ENCODE measurements around the gene PANK1.

Gene PANK1

DNA sequence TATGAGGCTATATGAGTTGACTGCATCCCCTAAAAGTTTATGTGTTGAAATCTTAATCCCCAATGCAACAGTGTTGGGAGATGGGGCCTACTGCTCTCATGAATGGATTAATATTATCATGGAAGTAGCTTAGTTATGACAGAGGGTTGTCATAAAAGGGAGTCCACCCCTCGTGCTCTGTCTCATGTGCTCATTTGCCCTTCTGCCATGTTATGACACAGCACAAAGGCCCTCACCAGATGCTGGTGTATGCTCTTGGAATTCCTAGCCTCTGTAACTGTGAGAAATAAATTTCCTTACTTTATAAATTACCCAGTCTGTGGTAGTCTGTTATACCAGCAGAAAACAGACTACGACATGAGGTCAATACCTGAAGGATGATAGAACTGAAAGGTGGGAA, 17.6 kb upstream of the PANK1 start:
- TF ChIP-seq EZH2phosphoT487 (IDR thresholded peaks at IDR 0.05; ENCODE audit: low read length) (no peak), EZH2 (optimal IDR thresholded peaks at IDR 0.05; ENCODE audit: low read depth, low read length) (no peak)
- TF ChIP-seq, protein P1, sequence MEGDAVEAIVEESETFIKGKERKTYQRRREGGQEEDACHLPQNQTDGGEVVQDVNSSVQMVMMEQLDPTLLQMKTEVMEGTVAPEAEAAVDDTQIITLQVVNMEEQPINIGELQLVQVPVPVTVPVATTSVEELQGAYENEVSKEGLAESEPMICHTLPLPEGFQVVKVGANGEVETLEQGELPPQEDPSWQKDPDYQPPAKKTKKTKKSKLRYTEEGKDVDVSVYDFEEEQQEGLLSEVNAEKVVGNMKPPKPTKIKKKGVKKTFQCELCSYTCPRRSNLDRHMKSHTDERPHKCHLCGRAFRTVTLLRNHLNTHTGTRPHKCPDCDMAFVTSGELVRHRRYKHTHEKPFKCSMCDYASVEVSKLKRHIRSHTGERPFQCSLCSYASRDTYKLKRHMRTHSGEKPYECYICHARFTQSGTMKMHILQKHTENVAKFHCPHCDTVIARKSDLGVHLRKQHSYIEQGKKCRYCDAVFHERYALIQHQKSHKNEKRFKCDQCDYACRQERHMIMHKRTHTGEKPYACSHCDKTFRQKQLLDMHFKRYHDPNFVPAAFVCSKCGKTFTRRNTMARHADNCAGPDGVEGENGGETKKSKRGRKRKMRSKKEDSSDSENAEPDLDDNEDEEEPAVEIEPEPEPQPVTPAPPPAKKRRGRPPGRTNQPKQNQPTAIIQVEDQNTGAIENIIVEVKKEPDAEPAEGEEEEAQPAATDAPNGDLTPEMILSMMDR (IDR thresholded peaks at IDR 0.05; ENCODE audit: low read length), result no peak
- Histone ChIP-seq H3K9me2 (replicated peaks; ENCODE audit: insufficient read depth, low read length) (no peaks in the 10 kb centered on the region), H3K4me1 (ENCODE audit: low read length) (no peaks in the 10 kb centered on the region), H2AFZ (ENCODE audit: low read length) (no peak overlapping the region), H3K27ac (ENCODE audit: low read length) (no peak overlapping the region), H3K36me3 (replicated peaks; ENCODE audit: insufficient read depth, low read length) (no peaks in the 10 kb centered on the region), H3K9me3 (replicated peaks; ENCODE audit: insufficient read depth, low read length) (no peaks in the 10 kb centered on the region), H3K4me3 (ENCODE audit: low read length) (no peak overlapping the region), H3K4me2 (ENCODE audit: low read depth, low read length) (no peak overlapping the region), H3K27me3 (replicated peaks; ENCODE audit: insufficient read depth, low read length) (peaks cover 19% of the 10 kb centered on the region; the same call in 1 of the 2 replicates), H3K79me2 (ENCODE audit: low read length) (no peaks in the 10 kb centered on the region), H3K9ac (ENCODE audit: low read length) (no peak overlapping the region), H4K20me1 (ENCODE audit: insufficient read depth, low read length) (no peaks in the 10 kb centered on the region), H3F3A (ENCODE audit: insufficient read depth, low read length) (no peaks in the 10 kb centered on the region)
- no peak for DNase-seq

DNA sequence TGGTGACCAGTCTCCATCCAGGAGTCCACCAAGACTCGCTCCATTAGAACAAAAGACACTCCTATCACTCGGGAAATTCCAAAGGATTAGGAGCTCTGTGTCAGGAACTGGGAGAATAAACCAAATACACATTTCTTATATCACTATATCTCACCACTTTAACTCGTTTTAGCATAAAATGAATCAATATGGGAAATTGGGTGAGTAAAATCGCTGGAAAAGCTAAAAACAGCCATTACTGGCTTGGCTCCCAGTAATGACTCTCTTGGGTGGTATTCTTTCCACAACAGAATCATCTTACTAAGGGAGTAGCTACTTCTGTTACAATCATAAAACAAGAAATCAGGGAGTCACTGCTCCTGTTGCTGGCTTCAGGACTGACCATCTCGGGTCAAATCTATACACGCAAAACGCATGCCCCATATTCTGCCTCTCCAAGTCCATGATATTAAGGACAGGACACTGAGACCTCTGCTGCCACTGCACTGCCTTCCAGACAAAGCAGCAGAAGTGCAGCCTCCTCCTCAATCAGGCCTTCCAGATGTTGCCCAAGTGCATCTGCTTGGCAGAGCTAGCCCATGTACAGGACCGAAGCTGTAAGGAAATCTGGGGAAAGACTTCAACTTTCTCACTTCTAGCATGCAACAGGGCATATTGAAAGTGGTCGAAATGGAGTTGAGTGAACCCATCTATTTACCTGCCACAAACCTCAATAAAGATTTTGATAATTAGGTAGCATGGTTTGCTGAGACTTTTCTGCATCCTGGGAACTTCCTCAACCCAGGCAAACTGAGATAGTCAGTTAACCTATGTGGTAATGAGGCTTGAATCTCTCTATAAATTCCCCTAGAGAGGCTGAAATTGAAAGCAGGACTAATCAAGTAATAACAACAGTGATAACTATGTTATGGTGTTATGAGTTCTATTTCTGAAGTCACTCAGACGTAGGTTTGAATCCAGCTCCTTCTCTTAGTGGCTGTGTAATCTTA, 14.4 kb upstream of the PANK1 start:
- H3K4me3 ChIP-seq (ENCODE audit: low read length), result no peak overlapping the region
- H3K9me2 ChIP-seq (replicated peaks; ENCODE audit: insufficient read depth, low read length), result no peaks in the 10 kb centered on the region
- H3K9me3 ChIP-seq (replicated peaks; ENCODE audit: insufficient read depth, low read length), result no peaks in the 10 kb centered on the region
- no peaks in the 10 kb centered on the region for H3F3A ChIP-seq (ENCODE audit: insufficient read depth, low read length)
- no peak overlapping the region for H3K4me2 ChIP-seq (ENCODE audit: low read depth, low read length)
- H3K27ac ChIP-seq (ENCODE audit: low read length), result no peak overlapping the region
- H2AFZ ChIP-seq (ENCODE audit: low read length), result no peak overlapping the region
- DNase-seq, result no peak
- H3K36me3 ChIP-seq (replicated peaks; ENCODE audit: insufficient read depth, low read length), result no peaks in the 10 kb centered on the region
- no peaks in the 10 kb centered on the region for H3K79me2 ChIP-seq (ENCODE audit: low read length)
- TF ChIP-seq EZH2phosphoT487 (IDR thresholded peaks at IDR 0.05; ENCODE audit: low read length) (no peak), EZH2 (optimal IDR thresholded peaks at IDR 0.05; ENCODE audit: low read depth, low read length) (no peak)
- TF ChIP-seq, protein P1 (IDR thresholded peaks at IDR 0.05; ENCODE audit: low read length), result no peak
- H3K9ac ChIP-seq (ENCODE audit: low read length), result no peak overlapping the region
- peaks cover 51% of the 10 kb centered on the region for H3K27me3 ChIP-seq (replicated peaks; ENCODE audit: insufficient read depth, low read length)
- no peaks in the 10 kb centered on the region for H4K20me1 ChIP-seq (ENCODE audit: insufficient read depth, low read length)
- H3K4me1 ChIP-seq (ENCODE audit: low read length), result no peaks in the 10 kb centered on the region

DNA sequence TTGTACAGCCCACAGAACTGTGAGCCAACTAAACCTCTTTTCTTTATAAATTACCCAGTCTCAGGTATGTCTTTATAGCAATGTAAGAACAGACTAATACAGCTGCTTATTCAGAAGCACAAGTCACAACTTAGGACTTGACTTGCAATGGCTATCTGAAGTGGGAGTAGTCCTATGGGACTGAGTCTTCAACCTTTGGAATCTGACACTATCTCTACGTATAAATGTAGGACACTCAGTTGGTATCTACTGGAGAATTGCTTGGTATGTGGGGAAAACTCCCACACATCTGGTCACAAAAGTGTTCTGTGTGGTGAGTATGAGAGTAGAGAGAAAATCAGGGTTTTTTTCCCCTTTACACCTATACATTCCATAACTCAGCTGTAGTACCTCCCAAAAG, 12.3 kb upstream of the PANK1 start:
- H3K27me3 ChIP-seq (replicated peaks; ENCODE audit: insufficient read depth, low read length), result peaks cover 66% of the 10 kb centered on the region
- no peak overlapping the region for H3K4me2 ChIP-seq (ENCODE audit: low read depth, low read length)
- no peaks in the 10 kb centered on the region for H4K20me1 ChIP-seq (ENCODE audit: insufficient read depth, low read length)
- no peak overlapping the region for H2AFZ ChIP-seq (ENCODE audit: low read length)
- H3K27ac ChIP-seq (ENCODE audit: low read length), result no peak overlapping the region
- no peak overlapping the region for H3K9ac ChIP-seq (ENCODE audit: low read length)
- H3K36me3 ChIP-seq (replicated peaks; ENCODE audit: insufficient read depth, low read length), result no peaks in the 10 kb centered on the region
- H3K9me3 ChIP-seq (replicated peaks; ENCODE audit: insufficient read depth, low read length), result no peaks in the 10 kb centered on the region
- peaks cover 12% of the 10 kb centered on the region for H3F3A ChIP-seq (ENCODE audit: insufficient read depth, low read length)
- TF ChIP-seq EZH2 (optimal IDR thresholded peaks at IDR 0.05; ENCODE audit: low read depth, low read length), result no peak
- TF ChIP-seq, protein P1 (IDR thresholded peaks at IDR 0.05; ENCODE audit: low read length), result no peak
- TF ChIP-seq EZH2phosphoT487 (IDR thresholded peaks at IDR 0.05; ENCODE audit: low read length), result no peak
- no peak for DNase-seq
- peaks cover 16% of the 10 kb centered on the region for H3K4me1 ChIP-seq (ENCODE audit: low read length)
- H3K4me3 ChIP-seq (ENCODE audit: low read length), result no peak overlapping the region
- no peaks in the 10 kb centered on the region for H3K9me2 ChIP-seq (replicated peaks; ENCODE audit: insufficient read depth, low read length)
- H3K79me2 ChIP-seq (ENCODE audit: low read length), result no peaks in the 10 kb centered on the region
